ENCODE results near the gene CCDC148.
A peak's percentile ranks its signal among the peaks of the same experiment; 100 is the strongest.

The CCDC148 gene

DNA sequence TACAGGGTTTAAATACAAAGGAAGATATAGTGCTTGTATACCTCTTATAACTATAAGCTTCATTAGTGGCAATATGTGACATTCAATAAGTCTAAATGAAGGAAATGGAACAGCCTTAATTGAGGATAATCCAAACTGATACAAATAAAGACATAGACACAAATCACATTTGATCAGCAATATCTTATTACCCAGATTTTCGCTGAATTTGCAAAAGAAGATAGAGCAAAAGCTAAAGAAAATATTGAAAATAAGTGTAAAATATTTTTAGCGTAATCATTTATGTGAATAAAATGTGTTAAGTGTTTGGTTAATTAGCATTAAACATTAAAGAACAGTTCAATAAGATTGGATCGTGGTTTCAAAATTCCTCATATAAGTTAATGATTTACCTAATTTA is 51.2 kb downstream of the CCDC148 start:
- DNase-seq (ENCODE audit: low read depth): no peak
- TF ChIP-seq, protein P1, sequence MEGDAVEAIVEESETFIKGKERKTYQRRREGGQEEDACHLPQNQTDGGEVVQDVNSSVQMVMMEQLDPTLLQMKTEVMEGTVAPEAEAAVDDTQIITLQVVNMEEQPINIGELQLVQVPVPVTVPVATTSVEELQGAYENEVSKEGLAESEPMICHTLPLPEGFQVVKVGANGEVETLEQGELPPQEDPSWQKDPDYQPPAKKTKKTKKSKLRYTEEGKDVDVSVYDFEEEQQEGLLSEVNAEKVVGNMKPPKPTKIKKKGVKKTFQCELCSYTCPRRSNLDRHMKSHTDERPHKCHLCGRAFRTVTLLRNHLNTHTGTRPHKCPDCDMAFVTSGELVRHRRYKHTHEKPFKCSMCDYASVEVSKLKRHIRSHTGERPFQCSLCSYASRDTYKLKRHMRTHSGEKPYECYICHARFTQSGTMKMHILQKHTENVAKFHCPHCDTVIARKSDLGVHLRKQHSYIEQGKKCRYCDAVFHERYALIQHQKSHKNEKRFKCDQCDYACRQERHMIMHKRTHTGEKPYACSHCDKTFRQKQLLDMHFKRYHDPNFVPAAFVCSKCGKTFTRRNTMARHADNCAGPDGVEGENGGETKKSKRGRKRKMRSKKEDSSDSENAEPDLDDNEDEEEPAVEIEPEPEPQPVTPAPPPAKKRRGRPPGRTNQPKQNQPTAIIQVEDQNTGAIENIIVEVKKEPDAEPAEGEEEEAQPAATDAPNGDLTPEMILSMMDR (IDR thresholded peaks at IDR 0.05; ENCODE audit: control insufficient read depth, extremely low read depth, insufficient read depth): no peak
- no peak overlapping the region for H3K4me3 ChIP-seq (ENCODE audit: low read depth, low read length)

DNA sequence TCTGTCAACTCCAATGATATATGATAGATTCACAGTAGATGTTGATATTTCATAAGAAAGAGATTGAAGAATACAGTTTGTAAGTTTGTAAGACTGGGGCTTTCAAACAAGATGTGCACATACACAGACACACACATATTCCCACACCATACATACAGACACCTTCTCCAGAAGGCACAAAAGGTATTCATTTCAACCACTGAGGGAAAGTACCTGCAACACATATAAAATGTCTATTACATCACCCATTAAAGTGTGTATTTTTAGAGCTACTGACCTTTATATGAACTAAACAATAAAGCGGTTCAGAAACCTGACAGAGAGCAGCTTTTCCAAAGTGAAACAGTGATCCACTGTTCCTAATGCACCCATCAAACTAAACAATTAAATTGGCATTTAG is 53.3 kb downstream of the CCDC148 start:
- peak; percentile 6 for DNase-seq (ENCODE audit: low read depth)
- TF ChIP-seq, protein P1 (IDR thresholded peaks at IDR 0.05; ENCODE audit: control insufficient read depth, extremely low read depth, insufficient read depth): no peak
- H3K4me3 ChIP-seq (ENCODE audit: low read depth, low read length): no peak overlapping the region

DNA sequence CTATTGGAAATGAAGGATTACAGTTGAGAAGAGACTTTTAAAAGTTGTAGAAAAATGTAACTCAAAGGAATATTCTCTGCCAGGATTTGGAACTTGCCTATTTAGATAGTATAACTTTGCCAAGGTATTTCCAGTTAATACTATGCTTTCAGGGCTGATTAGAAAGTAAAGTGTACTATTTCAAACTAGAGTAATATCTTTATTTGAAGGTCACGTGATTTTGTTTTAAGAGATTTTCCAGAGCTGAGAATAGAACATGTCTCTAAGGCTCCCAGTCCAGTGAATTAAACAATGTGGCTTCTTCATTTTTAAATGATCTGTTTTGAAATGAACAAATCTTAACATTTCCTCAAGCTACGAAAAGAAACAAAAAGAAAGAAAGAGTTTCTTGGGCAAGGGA is 53.9 kb downstream of the CCDC148 start:
- DNase-seq (ENCODE audit: low read depth): no peak
- H3K4me3 ChIP-seq (ENCODE audit: low read depth, low read length): no peak overlapping the region
- TF ChIP-seq, protein P1 (IDR thresholded peaks at IDR 0.05; ENCODE audit: control insufficient read depth, extremely low read depth, insufficient read depth): no peak

DNA sequence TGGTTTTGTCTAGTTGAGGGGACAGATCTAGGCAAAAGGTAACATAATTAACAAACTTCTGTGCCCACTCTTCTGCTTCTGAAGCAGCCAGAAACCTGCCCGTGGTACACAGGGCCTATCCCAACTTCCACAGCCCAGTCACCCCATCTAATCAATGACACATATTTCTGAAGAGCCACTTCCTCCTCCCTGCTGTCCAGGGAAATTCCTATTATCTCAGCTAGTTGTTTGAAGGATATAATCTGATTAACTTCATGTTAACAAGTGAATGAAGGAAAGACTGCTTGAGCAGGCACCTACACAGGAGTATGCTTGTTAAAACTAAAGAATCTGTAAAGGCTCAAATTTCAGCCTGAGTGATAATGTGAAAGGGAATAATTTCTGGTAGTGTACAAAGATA is 61.4 kb downstream of the CCDC148 start:
- TF ChIP-seq, protein P1 (IDR thresholded peaks at IDR 0.05; ENCODE audit: control insufficient read depth, extremely low read depth, insufficient read depth): no peak
- DNase-seq (ENCODE audit: low read depth): no peak
- no peak overlapping the region for H3K4me3 ChIP-seq (ENCODE audit: low read depth, low read length)

DNA sequence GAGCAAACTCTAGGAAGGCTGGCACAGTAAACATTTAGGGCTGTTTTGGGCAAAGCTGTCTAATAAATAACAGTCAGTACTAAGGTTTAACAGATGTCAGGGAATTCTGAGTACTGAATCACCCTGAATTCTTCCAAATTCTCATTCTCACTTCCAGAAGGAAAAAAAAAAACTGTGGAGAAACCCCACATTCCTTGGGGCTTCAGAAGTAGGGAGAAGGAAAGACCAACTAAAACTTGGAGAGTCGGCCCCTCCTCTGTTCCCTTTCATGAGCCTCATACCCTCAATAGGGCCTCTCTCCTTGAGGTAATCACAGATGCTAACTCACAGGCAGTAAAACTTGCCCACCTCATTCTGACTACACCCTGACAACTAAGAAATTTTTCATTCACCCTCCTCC is 62.1 kb downstream of the CCDC148 start:
- no peak for DNase-seq (ENCODE audit: low read depth)
- TF ChIP-seq, protein P1 (IDR thresholded peaks at IDR 0.05; ENCODE audit: control insufficient read depth, extremely low read depth, insufficient read depth): no peak
- no peak overlapping the region for H3K4me3 ChIP-seq (ENCODE audit: low read depth, low read length)

DNA sequence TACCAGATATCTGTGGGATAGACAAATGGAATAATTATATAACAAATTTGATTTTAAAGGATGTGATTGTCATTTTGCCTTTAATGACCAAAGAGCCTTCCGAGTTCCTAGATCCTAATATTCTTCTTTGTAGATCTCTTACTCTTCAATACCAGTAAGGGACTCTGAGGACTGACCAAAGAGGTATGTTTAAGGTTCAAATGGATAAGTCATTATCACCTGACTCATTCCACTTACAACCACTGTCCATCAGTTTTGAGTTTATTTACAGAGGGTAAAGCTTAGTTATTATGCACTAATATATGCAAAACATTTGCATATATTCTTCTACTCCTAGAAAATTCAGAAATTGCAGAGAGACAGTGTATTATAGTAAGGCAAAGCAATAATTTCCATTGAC is 62.7 kb downstream of the CCDC148 start:
- no peak for DNase-seq (ENCODE audit: low read depth)
- H3K4me3 ChIP-seq (ENCODE audit: low read depth, low read length): no peak overlapping the region
- TF ChIP-seq, protein P1 (IDR thresholded peaks at IDR 0.05; ENCODE audit: control insufficient read depth, extremely low read depth, insufficient read depth): no peak

DNA sequence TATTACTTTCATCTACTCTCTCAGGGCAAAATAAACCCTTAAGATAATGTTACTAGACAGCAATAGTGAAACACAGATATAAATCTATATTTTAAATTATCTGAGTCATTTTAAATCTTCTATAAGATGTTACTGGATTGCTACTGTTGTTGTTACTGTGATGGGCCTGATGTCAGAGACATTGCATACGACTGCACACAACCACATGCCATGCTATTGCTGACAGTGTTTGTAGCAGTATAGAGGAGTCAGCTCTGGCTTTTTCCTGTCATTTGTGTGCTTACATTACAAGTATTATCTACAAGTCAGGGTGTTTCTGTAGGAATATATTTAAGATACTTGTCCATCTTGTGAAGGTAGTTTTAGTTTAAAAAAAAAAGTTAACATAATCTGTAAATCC is 63.9 kb downstream of the CCDC148 start:
- H3K4me3 ChIP-seq (ENCODE audit: low read depth, low read length): no peak overlapping the region
- no peak for DNase-seq (ENCODE audit: low read depth)
- TF ChIP-seq, protein P1 (IDR thresholded peaks at IDR 0.05; ENCODE audit: control insufficient read depth, extremely low read depth, insufficient read depth): no peak

All from LNCaP clone FGC (cell line).